NCI-H187 treated with DMSO at 0.1 percent for 48 hours (cell line): ENCODE results near the gene DLGAP3.

Experiments
- DNase-seq: peaks from one replicate; lab custom pipeline; 2025; lab: John Stamatoyannopoulos, UW

DLGAP3 gene

DNA sequence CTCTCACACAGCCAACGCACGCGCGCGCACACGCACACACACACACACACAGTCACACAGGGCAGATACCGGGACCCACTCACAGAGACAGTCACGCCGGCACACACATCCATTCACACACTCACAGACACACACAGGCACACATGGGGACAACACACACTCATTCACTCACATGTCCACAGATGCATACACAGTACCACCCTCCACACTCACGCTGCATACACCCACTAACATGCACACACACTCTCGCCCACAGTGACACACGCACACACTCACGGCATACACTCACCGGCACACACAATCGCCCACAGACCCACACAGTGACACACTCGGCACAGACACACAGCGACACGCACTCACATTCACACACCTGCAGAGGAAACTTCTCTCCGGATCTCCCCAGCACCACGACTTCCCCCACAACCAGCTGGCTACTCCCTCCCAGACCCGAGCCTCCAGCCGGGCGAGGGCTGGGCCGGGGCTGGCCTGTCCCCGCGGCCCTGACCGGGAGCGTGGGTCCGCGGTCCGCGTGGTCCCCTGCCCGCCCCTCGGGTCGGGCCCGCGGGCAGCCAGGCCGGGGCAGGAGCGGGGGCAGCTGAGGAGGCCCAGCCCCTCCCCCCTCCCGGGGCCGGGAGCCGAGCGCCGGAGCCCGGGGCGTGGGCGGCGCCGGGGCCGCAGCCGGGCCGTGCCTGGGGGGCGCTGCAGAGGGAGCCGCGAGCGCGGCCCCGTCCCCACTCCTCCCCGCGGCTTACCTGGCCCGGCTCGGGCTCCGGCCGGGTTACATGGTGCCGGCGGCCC, 552 bp downstream of the DLGAP3 start:
- no peak for DNase-seq

DNA sequence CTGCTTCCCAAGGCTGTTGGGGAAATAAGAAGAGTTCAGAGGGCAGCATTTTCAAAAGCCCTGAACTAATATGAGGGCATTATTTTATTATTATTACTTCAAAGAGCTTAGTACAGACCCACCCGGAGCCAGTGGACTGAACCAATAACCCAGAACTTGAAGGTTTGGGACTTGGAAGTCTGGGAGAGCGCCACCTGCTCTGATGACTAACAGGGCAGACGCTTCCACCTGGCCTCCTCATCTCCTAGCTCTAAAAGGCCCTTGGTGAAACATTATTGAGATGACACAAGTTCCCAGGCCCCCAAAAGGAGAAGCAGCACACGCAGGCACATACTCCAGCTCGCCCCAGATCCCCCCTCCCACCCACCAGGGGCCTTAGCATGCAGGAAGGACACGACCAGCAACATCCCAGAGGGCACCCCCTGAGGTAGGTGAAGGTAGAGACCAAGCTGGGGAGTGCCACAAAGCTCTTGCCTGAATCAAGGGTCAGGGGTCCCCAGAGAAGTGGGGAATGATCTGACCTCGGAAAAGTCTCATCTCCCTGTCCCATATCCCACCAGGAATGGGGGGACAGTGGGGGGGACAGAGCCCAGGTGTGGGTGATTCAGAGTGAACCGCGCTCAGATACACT, 1.3 kb downstream of the DLGAP3 start:
- DNase-seq: no peak

DNA sequence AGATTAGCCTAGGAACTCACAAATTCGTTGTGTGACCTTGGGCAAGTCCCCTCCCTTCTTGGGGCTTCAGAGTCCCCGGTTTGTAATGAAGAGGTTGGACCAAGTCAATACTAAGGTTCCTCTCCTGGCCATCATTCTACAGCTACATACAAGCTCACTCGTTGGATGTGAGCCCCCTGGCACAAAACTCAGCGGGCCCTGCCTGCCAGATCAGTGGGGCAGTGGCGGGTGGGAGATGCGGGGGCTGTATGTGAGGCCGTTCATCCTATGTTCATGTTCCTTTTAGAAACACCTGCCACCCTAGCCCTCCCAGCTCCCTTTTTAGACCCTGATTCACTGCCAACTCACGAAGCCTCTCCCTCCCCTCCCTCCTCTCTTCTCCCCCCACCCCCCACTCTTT, 2.1 kb downstream of the DLGAP3 start:
- no peak for DNase-seq

DNA sequence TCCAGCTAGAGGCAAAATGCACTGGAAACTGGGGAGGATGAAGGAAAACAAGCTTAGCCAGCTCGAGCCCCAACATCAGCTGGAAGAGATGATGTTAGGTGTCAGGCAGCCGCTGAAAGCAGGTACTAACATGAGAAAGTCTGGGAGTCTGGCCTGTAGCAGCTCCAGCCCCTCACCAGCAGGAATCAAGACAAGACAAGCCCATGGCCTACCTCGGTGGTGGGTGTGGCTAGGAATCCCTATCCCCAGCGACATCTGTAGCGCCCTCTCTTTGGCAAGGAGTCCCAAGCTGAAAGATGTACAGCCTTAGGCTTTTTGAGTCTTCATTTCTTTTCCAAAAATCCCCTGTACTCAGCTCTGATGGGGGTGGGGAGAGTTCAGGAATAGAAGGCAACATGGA, 2.6 kb downstream of the DLGAP3 start:
- no peak for DNase-seq

DNA sequence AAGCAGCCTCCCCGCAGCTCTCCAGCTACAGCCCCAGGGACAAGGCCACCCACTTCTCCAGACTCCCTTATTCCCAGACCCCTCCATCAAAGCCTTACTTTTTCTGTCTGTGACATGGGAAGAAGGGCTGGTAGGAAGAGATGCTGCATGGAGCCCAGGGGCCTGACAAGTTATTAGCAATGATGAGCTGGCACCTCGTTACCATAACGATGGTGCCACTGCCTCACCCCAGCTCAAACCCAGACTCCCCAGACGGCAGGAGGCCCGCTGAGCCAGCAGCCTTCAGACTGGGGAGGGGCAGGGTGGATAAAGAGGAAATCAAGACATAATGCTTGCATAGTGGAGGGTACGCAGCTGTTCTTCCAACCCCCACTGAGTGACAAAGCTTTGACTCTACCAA, 3.3 kb downstream of the DLGAP3 start:
- no peak for DNase-seq

DNA sequence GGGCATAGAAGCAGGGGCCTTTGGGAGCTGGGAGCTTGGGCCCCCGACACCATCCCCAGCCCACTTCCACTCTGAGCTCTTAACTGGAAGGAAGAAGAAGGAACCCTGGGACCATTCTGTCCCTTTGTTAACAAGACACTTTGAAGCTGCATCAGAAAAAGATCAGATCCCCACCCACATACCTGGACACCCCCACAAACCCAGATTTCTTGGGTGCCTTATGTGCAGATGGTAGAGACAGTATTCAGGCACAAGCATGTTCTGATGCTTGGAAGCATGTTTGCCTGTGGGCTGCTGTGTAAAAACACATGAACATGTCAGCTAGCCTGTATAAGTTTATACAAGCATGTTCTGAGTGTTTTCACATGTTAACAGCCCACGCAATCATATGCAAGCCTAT, 3.7 kb downstream of the DLGAP3 start:
- DNase-seq: no peak

DNA sequence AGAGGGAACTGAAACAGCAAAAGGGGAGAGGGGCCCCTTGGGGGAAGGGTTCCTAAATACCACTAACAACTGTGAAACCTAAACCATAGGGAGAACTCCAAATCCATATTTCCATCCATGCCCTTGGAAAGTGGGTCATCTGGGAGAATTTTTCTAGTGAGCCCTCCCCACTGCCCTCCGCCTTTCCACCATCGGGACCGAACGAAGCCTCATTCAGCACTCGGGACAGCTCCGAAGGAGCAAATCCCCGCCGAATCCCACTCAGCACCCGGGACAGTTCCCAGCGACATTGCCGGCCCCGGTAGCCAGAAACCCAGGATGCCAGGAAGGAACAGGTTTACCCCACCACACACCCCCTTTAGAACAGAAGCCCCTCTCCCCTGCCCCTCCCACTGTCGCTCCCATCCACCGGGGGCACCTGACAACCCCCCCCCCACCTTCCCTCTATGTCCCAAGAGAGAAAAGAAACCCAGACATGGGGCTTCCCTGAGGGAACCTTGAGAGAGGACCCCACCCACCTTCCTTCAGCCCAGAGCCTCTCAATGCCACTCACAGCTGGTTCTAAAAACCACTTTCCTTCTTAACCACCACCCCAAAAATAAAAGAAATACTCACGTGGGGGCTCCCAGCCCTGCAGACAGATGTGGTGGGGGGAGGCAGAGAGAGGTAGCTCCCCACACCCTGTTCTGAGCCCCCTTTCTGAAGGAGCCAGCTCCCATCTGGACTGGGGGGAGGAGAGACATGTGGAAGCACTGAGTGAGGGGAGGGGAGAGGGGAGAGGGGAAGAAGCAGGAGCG, 4.5 kb downstream of the DLGAP3 start:
- no peak for DNase-seq

DNA sequence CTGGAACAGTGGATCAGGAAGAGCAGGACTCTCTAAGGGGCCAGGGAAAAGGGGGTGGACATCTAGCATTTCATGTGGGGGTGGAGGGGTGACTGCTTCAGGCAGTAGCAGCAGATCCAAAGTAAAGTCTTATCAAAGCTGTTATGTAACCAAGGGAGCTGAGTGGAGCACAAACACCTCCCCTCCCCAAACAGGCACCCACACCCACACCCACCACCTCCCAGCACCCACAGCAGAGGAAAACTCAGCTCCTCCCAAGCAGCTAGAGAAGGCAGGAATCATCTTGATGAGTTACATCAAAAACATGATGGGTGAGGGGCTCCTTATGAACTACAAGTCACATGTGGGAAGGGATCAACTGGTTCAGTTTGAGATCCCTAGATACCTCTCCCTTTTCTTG, 6.0 kb downstream of the DLGAP3 start:
- DNase-seq: no peak

DNA sequence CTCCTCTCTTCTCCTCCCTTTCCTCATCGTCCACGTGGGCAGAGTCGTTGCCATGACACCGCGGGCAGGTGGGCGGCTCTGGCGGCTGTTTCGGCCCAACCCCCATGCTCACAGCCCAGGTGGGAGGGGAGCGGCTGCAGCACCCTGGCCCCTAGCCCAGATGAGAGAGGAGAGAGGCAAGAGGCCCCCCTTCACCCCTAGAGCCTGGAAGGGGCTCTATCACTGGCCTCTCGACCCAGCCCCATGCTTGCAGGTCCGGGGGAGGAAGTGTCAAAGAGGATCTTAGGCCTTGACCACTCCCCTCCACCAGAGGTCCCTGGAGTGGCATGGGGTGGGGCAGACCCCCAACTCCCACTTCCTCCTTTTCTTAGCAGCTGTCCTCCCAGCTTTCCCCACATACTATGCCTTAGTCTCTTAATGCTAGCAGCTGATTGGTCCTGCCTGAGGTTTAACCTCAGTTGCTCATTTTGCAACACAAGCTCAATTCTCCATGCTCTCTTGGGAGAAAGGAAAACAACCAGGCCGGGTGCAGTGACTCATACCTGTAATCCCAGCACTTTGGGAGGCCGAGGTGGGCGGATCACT, 10.4 kb downstream of the DLGAP3 start:
- DNase-seq: no peak

DNA sequence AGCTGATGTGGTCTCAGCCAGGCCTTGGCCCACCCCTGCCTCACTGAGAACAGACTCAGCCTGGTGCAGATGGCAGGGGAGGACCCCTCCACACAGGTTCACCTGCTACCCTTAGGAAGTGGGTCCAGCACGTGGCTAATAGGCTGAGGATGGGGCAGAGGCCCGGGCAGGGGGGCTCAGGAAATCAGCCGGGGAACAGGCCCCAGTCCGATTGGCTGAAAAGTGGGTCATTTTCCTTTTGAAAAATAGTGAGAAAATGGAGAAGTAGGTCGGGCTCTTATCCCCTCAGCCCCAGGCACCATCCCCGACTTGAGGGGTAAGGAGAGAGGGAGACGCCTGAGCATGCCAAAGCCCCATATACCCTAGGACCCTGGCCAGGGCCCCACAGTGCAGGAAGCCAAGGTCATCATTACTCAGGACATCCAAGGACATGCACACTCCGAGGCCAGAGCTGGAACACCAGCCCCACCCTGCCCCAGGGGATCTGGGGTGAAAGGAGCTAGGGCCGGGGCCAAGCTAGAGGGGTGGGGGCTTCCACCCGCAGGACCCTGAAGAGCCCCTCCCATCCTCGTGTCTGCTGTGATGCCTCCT, 11.0 kb downstream of the DLGAP3 start:
- no peak for DNase-seq

DNA sequence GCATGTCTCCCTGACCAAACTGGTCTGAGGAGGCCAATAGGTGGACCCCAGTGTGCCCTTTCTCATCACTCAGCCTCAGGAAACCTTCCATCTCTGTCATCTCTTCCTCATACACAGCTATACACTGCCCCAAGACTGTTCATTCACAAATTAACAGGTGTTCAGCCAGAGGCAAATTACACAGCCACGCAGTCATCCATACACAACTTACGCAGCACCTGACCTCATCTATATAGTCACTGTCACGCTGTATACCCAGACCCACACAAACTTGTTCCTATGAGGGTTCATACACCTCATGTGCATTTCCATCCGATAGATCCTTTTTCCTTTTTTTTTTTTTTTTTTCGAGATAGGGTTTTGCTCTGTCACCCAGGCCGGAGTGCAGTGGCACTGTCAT, 12.4 kb downstream of the DLGAP3 start:
- no peak for DNase-seq

DNA sequence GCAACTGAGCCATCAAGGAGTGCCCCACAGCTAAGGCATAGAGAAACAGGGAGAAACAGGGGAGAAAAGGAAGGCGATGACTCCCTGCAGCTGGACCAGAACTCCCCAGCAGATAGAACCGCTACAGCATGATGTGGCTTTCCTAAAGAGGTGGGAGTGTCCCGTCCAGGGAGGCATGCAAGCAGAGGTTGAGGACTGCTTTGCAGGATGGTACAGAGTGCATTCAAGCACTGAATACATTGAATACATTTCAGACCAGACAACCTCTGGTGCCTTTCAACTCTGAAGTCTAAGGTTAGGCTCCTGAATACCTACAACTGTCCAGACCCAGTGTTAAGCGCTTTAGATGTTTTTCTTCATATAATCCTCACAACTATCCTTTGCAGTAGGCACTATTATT, 13.3 kb downstream of the DLGAP3 start:
- DNase-seq: no peak

DNA sequence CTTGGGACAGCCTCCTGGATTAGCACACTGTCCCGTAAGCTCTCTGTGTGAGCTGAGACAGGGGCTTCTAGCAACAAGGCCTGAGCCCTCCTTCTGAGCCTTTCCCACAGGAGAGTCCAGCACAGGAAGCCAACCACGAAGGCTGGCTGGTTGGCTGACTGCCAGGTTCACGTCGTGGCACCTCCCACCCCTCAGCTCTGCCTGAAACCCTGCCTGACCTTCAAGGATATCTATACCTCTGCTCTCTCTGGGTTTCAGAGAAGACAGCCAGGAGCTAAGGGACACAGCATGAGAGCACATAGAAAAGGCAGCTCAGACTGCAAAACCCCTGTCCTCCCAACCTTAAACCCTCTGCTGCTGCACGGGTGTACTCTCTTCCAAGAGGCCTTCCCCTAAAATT, 13.9 kb downstream of the DLGAP3 start:
- no peak for DNase-seq

DNA sequence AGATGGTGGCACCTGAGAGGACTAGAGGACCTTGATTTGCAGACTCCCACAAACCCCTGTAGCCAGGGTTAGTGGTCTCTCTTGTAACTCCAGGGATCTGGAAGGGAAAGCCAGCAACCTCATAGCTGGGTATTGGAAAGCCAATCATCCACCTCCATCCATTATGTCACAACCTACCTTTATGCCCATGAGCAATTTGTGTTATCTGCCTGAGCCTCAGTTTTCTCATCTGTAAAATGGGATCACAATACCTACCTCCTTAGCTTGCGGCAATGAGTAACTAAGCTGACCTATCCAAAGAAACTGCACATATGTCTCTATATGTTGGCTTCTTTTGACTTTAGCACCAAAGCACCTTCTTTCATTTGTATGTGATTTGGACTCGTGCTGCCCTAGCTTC, 14.5 kb downstream of the DLGAP3 start:
- DNase-seq: no peak

DNA sequence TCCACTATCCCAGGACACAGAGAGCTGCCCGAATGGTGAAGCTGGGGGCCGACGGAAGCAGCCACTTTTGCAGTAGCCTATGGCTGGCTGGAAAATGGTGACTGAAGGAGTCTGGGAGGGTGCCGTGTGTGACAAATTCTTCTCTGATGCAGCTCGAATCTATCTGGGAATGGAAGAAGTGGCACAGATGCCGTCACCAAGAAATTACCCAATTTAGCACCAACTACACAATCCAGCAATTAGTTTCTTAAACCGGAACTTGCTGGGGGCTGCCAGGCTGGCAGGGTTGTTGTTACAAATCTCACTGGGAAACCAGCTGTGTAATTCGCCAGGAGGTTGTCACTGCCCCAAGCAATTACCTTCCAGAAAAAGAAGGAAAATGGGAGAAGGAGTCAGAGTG, 18.0 kb downstream of the DLGAP3 start:
- no peak for DNase-seq

DNA sequence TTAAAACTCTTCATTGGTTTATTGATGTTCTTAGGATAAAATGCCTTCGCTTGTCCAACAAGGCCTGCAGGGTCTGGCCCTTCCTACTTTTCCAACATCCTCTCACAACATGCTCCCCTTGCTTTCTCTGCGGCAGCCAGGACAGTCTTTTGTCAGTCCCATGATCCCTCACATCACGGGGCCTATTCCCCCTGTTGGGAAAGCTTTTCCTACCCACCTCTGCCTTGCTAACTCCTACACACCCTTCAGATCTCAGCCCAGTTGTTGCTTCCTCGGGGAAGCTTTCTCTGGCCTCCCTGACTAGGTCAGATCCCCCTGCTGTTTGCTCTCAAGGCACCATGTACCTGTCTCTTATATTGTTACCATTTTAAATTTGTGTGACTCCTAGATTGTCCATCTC, 19.0 kb downstream of the DLGAP3 start:
- DNase-seq: no peak

DNA sequence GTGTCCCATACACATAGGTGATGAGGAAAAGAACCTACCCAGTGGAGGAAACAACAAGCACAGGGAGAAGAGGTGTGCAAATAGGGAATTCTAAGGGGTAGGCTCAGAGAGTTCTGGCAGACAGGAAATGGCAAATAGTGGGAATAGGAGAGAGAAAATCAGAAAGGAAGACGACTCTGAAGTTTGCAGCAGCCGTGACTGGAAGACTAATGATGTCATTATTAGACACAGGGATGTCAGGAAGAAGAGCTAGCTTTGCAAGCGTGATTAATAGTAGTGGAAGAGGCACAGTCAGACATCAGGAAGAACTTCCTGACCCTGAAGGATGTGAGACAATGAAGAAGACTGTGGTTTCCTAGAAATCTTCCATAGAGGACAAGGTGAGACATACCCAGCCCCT, 21.1 kb downstream of the DLGAP3 start:
- DNase-seq: no peak

DNA sequence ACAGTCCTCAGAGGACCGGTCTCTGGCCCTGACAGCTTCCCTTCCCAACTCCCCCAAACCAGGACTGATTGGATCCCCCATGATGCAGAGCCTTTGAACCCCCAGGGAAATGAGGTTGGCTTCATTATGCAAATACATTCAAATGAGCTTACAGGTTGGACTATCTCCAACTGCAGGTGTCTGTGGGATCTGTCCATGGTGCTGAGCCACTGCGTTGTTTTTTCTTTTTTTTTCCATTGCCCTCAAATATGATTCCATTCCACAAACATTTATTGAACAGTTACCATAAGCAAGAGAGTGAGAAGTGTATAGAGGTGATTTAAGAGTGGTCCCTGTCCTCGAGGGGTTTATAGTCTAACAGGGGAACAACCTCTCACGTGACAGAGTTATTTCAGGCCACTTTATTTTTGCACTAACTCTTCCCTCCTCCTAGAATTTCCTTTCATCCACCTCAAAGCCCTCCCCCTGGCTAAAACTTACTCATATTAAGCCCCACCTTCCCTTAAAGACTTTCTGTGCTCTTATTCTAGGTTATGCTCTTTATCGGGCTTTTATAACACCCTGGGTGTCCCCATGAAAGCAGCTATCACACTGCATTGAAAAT, 21.9 kb downstream of the DLGAP3 start:
- DNase-seq: no peak

DNA sequence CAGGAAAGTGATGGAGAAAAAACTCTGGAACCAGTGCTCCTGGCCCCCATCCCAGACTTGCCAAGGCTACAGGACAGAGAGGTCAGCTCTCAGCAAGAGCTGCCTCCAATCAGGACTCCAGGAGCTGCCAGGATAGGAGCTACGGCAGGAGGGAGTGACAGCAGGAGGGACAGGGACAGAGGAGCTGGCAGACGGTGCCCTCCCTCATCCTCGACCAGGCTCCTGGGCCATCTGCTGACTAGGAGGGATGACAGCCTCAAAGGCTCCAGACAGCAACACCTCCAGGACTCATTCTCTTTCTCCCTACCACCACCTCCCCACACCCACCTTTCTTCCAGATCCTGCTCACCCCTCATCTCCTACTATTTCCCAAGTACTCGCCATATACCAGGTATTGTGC, 22.7 kb downstream of the DLGAP3 start:
- DNase-seq: no peak

DNA sequence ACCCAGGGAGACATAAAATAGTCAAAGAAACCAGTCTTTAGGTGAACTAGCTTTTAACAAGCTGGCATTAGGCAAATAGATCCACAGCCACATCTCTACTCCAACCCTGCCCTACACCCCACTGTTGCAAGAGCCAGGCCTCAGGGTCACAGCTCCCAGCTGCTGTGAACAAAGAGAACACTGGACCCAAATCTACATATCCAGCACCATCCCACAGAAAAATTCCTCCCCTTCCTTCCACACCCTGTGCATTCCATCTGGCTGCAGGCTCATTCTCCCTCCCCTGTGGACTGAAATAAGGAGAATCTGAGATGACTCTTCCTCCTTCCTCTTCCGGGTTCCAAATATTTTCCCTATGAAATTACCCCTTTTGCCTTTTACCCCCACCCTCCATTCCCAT, 23.2 kb downstream of the DLGAP3 start:
- DNase-seq: no peak

DNA sequence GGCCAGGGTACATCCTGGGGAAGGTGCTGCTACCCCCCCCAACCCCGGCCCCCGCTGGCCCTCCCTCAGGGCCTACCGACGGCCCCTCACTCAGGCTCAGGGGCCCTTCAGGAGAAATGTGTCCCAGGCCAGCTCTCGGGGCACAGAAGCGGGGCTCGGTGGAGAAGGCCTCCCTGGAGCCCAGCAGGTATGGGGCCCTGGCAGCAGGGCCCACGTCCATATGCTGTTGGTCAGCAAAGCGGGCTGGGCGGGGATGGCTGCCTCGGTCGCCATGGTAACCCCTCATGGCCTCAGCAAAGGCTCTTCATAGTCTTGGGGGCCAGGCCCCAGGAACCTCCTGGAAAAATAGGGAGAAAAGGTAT, 24.4 kb downstream of the DLGAP3 start:
- no peak for DNase-seq
